HepG2 (cell line): Measurements from ENCODE around the gene ZNF503. TPM values are rescaled to one million over a fixed set of nuclear protein-coding genes. Genes with fewer than 3 reads are reported as not detected.

Experiments
- HOXA9 ChIP-seq: sonication (generic); formaldehyde crosslinking; IDR thresholded peaks from 2 replicates; pipeline ENCODE4 v1.8.1; 2022; ENCODE audit warnings: missing genetic modification reagents, mild to moderate bottlenecking, moderate library complexity, borderline replicate concordance
- MLX ChIP-seq: IDR thresholded peaks from 2 replicates; pipeline ENCODE4 v1.6.1; 2016
- PBX2 ChIP-seq: IDR thresholded peaks from 2 replicates; pipeline ENCODE4 v1.6.1; 2016; ENCODE audit warnings: control low read depth
- PRDM15 ChIP-seq: sonication (generic); formaldehyde crosslinking; IDR thresholded peaks from 2 replicates; pipeline ENCODE4 v1.4.0; 2020; ENCODE audit warnings: missing genetic modification reagents
- RELA ChIP-seq: sonication (generic); formaldehyde crosslinking; IDR thresholded peaks from 2 replicates; pipeline ENCODE4 v1.4.0; 2020; ENCODE audit warnings: missing genetic modification reagents
- ZNF18 ChIP-seq: sonication (generic); formaldehyde crosslinking; IDR thresholded peaks from 2 replicates; pipeline ENCODE4 v1.8.0; 2022; ENCODE audit warnings: mild to moderate bottlenecking, missing genetic modification reagents; ENCODE audit not compliant: insufficient replicate concordance
- ZNF329 ChIP-seq: sonication (generic); formaldehyde crosslinking; IDR thresholded peaks from 2 replicates; pipeline ENCODE4 v1.9.0; 2021; ENCODE audit warnings: low read depth, mild to moderate bottlenecking, missing genetic modification reagents
- ZNF343 ChIP-seq: sonication (generic); formaldehyde crosslinking; IDR thresholded peaks from 2 replicates; pipeline ENCODE4 v1.4.0; 2020; ENCODE audit warnings: mild to moderate bottlenecking, missing genetic modification reagents
- ZNF737 ChIP-seq: sonication (generic); formaldehyde crosslinking; IDR thresholded peaks from 2 replicates; pipeline ENCODE4 v1.5.0; 2020; ENCODE audit warnings: missing genetic modification reagents, mild to moderate bottlenecking, borderline replicate concordance
- polyA plus RNA-seq, 8 experiments: library from polyadenylated mRNA; depleted of rRNA in 3 of 8; stranded (reverse) in 7 of 8; unstranded in 1 of 8; fragments of >200 nt; fragmentation: Illumina TruSeq in 4 of 8; extraction: Trizol in 4 of 8; gene quantifications; 2 replicates each; pipeline versions ENCODE4 v1.2.1 to v1.2.3, GENCODE V29; 2011 to 2016; ENCODE audit warnings: low read depth in 4 of 8, missing spikeins in 1 of 8, mixed read lengths in 1 of 8; ENCODE audit not compliant: insufficient read depth in 1 of 8
- total RNA-seq, 5 experiments: library from RNA; depleted of rRNA; stranded (reverse); fragments of >200 nt; fragmentation: Illumina TruSeq; extraction: Trizol; gene quantifications; 2 replicates each; pipeline ENCODE4 v1.2.3, GENCODE V29; 2016; ENCODE audit warnings: low read depth in 1 of 5
- TF ChIP-seq, protein P1 (sequence below): sonication (generic); formaldehyde crosslinking; IDR thresholded peaks from 2 replicates; pipeline ENCODE4 v1.5.1; 2020; ENCODE audit warnings: mild to moderate bottlenecking, missing genetic modification reagents, borderline replicate concordance
- TF ChIP-seq, protein P2 (sequence below): sonication (generic); formaldehyde crosslinking; IDR thresholded peaks from 2 replicates; pipeline ENCODE4 v1.8.0; 2022; ENCODE audit warnings: missing genetic modification reagents, mild to moderate bottlenecking, moderate library complexity, borderline replicate concordance
- TF ChIP-seq, protein P3 (sequence below): sonication (generic); formaldehyde crosslinking; IDR thresholded peaks from 2 replicates; pipeline ENCODE4 v1.8.1; 2023; ENCODE audit warnings: missing genetic modification reagents, mild to moderate bottlenecking, borderline replicate concordance

The ZNF503 gene
- total and polyA plus RNA-seq, 2 of the 13 experiments (the other 11 are each of a cell fraction or from before 2014, with no cell fraction given) = 2.7 to 8.3 TPM

DNA sequence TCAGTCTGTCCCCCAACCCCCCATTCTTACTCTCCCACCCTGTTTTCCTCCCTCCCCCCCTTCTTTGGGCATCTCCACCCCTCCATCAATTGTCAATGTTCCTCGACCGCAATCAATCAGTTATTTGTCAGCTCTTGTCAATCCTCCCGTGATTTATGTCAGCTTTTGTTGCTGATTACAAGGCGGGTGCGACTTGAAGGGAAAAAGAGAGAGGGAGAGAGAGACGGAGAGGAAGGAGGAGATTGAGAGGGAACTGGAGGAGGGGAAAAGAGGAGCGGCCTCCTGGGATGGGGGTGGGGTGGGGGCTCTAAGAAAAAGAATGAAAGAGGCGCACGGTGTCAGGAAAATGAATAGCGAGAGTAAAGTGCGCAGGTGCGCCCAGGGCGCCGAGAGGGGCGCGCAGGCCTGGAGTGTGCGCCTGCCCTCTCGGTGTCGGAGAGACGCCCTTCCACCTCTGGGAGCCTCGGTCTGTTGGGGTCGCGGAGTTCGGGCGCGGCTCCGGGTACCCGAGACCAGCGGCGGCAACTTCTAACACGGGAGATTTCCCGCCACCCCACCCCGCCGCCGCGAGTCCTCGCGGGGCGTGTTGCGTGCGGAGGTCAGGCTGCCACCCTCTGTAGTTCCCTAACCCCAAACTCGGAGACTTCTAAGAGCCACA is 1.1 kb upstream of the ZNF503 start (continued):
- TF ChIP-seq ZNF343 (no peak), MLX (CRISPR knock-in tag) (no peak), PRDM15 (peak; percentile 48), ZNF18 (CRISPR knock-in tag) (no peak), ZNF329 (0 out of 2 replicates have a peak, but pooled peaks have one; percentile 54), ZNF737 (CRISPR knock-in tag) (no peak), HOXA9 (peak; percentile 96), RELA (CRISPR knock-in tag) (no peak), PBX2 (peak; percentile 76)
- TF ChIP-seq, protein P1, sequence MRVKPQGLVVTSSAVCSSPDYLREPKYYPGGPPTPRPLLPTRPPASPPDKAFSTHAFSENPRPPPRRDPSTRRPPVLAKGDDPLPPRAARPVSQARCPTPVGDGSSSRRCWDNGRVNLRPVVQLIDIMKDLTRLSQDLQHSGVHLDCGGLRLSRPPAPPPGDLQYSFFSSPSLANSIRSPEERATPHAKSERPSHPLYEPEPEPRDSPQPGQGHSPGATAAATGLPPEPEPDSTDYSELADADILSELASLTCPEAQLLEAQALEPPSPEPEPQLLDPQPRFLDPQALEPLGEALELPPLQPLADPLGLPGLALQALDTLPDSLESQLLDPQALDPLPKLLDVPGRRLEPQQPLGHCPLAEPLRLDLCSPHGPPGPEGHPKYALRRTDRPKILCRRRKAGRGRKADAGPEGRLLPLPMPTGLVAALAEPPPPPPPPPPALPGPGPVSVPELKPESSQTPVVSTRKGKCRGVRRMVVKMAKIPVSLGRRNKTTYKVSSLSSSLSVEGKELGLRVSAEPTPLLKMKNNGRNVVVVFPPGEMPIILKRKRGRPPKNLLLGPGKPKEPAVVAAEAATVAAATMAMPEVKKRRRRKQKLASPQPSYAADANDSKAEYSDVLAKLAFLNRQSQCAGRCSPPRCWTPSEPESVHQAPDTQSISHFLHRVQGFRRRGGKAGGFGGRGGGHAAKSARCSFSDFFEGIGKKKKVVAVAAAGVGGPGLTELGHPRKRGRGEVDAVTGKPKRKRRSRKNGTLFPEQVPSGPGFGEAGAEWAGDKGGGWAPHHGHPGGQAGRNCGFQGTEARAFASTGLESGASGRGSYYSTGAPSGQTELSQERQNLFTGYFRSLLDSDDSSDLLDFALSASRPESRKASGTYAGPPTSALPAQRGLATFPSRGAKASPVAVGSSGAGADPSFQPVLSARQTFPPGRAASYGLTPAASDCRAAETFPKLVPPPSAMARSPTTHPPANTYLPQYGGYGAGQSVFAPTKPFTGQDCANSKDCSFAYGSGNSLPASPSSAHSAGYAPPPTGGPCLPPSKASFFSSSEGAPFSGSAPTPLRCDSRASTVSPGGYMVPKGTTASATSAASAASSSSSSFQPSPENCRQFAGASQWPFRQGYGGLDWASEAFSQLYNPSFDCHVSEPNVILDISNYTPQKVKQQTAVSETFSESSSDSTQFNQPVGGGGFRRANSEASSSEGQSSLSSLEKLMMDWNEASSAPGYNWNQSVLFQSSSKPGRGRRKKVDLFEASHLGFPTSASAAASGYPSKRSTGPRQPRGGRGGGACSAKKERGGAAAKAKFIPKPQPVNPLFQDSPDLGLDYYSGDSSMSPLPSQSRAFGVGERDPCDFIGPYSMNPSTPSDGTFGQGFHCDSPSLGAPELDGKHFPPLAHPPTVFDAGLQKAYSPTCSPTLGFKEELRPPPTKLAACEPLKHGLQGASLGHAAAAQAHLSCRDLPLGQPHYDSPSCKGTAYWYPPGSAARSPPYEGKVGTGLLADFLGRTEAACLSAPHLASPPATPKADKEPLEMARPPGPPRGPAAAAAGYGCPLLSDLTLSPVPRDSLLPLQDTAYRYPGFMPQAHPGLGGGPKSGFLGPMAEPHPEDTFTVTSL = 0 out of 2 replicates have a peak, but pooled peaks have one; percentile 14
- TF ChIP-seq, protein P2, sequence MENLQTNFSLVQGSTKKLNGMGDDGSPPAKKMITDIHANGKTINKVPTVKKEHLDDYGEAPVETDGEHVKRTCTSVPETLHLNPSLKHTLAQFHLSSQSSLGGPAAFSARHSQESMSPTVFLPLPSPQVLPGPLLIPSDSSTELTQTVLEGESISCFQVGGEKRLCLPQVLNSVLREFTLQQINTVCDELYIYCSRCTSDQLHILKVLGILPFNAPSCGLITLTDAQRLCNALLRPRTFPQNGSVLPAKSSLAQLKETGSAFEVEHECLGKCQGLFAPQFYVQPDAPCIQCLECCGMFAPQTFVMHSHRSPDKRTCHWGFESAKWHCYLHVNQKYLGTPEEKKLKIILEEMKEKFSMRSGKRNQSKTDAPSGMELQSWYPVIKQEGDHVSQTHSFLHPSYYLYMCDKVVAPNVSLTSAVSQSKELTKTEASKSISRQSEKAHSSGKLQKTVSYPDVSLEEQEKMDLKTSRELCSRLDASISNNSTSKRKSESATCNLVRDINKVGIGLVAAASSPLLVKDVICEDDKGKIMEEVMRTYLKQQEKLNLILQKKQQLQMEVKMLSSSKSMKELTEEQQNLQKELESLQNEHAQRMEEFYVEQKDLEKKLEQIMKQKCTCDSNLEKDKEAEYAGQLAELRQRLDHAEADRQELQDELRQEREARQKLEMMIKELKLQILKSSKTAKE = 0 out of 2 replicates have a peak, but pooled peaks have one; percentile 41
- TF ChIP-seq, protein P3, sequence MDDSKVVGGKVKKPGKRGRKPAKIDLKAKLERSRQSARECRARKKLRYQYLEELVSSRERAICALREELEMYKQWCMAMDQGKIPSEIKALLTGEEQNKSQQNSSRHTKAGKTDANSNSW (CRISPR knock-in tag) = no peak
